Astrocyte (in vitro differentiated cells and primary cell): ENCODE results near the gene RALY.

Source experiments
- CTCF ChIP-seq: IDR thresholded peaks from 2 replicates; pipeline ENCODE4 v1.5.1; 2011; ENCODE audit warnings: low read depth, mild to moderate bottlenecking, inconsistent platforms, low read length, moderate library complexity; ENCODE audit not compliant: insufficient read depth
- EZH2 ChIP-seq: IDR thresholded peaks from 2 replicates; pipeline ENCODE4 v1.6.1; 2012; ENCODE audit warnings: mild to moderate bottlenecking, low read length, inconsistent platforms; ENCODE audit not compliant: insufficient read depth

DNA sequence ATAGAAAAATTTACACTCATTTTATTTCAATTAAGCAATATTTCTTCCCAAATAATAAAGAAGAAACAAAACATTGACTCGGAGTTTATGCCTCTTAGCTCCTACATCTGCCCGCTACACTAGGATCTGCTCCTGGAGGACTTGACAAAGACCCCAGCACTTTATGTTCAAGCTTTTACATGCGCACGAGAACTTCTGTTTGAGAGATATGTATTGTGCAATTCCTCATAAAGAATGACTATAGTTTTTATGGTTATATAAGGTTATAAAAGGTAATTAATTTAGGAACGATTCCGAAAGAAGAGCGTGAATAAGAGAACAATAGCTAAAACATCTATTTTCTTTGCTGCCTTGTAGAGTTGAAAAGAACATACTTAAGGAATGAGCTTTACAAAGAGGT, 12.4 kb upstream of the RALY start:
- TF ChIP-seq CTCF (no peak), EZH2 (no peak)
